Lower lobe of right lung (tissue), 2 donors: Measurements from ENCODE around the gene RFT1. TPM values are rescaled to one million over a fixed set of nuclear protein-coding genes. Genes with fewer than 3 reads are reported as not detected.
"Not testable (repeated sequence)": the region's sequence is repeated elsewhere in the genome, so short reads cannot be mapped to it uniquely, and the experiment has no call there.

ENCODE experiments used
- ATAC-seq, 2 donors: fragments of 200-7000 bp; cut with Tn5 transposase; one replicate each; pipeline ENCODE4 v1.9.1; 2020 to 2022; ENCODE audit warnings: mild to moderate bottlenecking in 2 of 2, moderate library complexity in 2 of 2
- DNase-seq: peaks from one replicate; pipeline ENCODE4 v3.0.0-alpha.2; 2020
- H3K27ac ChIP-seq: fragments of 200-600 bp; one replicate; pipeline ENCODE4 v1.8.0; 2022
- H3K27me3 ChIP-seq: fragments of 200-600 bp; one replicate; pipeline ENCODE4 v1.8.0; 2022; ENCODE audit warnings: low read depth
- H3K36me3 ChIP-seq: fragments of 200-600 bp; one replicate; pipeline ENCODE4 v1.8.0; 2022; ENCODE audit warnings: mild to moderate bottlenecking
- H3K4me1 ChIP-seq: fragments of 200-600 bp; one replicate; pipeline ENCODE4 v1.8.0; 2022
- H3K4me3 ChIP-seq: fragments of 200-600 bp; one replicate; pipeline ENCODE4 v1.8.0; 2022; ENCODE audit warnings: mild to moderate bottlenecking
- H3K9me3 ChIP-seq: fragments of 200-600 bp; one replicate; pipeline ENCODE4 v1.8.0; 2022
- intact Hi-C: fragments of 100-400 bp; cut with DNase I; formaldehyde crosslinking; loops from one replicate; pipeline ENCODE4 v1.11.0; 2022
- total RNA-seq: library from RNA; stranded (reverse); fragmentation: NEBNext Ultra II Directional; extraction: Animal tissue kit (Norgen Biotek cat#: 25700); gene quantifications from one replicate; pipeline ENCODE4 v1.2.1, GENCODE V29; 2021
- TF ChIP-seq, protein P1 (sequence below): fragments of 200-600 bp; IDR thresholded peaks from one replicate; pipeline ENCODE4 v1.8.0; 2022; ENCODE audit warnings: antibody characterized with exemption, mild to moderate bottlenecking
- donor health status: DM: no; HTN: yes; CAD: no; lungs with severe emphysema.

RFT1 gene
- total RNA-seq, 1 donor from 2014 or later = 18.3 TPM

GRCh38 chr3:53153264-53153823 is 23.1 kb upstream of the RFT1 start:
- intact Hi-C loops = no loop called here
- H3K27ac ChIP-seq = no peak overlapping the region
- no peak for ATAC-seq

DNA sequence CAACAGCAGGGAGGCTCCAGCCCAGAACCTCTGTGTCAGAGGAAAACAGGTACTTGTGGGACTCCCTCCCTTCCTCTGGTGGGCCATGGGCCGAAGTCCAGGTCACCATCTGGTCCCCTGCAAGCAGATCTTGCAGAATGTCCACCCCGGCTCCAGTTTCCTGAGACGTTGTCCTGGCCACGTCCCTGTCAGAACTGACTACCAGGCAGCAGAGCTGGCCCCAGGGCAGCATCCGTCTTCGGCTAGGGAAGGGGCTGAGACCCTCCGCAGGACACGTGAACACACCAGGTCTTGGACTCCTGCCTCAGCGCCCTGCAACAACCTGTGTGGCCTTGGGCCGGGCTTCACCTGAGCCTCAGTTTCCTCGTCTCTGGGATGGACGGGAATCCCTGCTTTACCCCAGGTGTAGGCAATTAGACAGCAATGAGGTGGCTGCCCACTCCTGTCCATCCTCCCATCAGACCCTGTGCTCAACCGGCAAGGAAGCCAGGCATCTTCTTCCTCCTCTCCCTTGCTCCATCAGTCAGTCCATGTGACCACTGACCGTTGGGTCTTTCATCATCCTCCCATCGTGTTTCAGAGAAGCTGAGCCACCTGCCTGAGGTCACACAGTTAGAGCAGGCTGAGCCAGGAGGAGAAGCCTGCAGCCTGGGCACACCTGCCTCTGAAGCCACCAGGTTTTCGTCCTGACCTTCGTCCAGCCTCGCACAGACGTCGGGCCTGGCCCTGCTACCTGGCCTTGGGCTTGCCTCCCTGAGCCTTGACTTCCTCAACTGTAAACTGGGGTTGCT is 21.8 kb upstream of the RFT1 start:
- TF ChIP-seq, protein P1, sequence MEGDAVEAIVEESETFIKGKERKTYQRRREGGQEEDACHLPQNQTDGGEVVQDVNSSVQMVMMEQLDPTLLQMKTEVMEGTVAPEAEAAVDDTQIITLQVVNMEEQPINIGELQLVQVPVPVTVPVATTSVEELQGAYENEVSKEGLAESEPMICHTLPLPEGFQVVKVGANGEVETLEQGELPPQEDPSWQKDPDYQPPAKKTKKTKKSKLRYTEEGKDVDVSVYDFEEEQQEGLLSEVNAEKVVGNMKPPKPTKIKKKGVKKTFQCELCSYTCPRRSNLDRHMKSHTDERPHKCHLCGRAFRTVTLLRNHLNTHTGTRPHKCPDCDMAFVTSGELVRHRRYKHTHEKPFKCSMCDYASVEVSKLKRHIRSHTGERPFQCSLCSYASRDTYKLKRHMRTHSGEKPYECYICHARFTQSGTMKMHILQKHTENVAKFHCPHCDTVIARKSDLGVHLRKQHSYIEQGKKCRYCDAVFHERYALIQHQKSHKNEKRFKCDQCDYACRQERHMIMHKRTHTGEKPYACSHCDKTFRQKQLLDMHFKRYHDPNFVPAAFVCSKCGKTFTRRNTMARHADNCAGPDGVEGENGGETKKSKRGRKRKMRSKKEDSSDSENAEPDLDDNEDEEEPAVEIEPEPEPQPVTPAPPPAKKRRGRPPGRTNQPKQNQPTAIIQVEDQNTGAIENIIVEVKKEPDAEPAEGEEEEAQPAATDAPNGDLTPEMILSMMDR = no peak
- Histone ChIP-seq H3K36me3 (no peaks in the 10 kb centered on the region), H3K27ac (no peak overlapping the region), H3K4me3 (no peak overlapping the region), H3K27me3 (peaks cover 11% of the 10 kb centered on the region), H3K4me1 (peaks cover 73% of the 10 kb centered on the region), H3K9me3 (no peaks in the 10 kb centered on the region)
- no peak for ATAC-seq
- intact Hi-C loops = no loop called here
- DNase-seq = peak; percentile 44

More at GRCh38 chr3:53153264-53153823, 23.1 kb upstream of the RFT1 start:
- TF ChIP-seq, protein P1 = no peak
- no peaks in the 10 kb centered on the region for H3K9me3 ChIP-seq
- peak; percentile 10 for DNase-seq
- H3K4me3 ChIP-seq = no peak overlapping the region
- H3K27me3 ChIP-seq = peaks cover 11% of the 10 kb centered on the region
- H3K36me3 ChIP-seq = no peaks in the 10 kb centered on the region
- H3K4me1 ChIP-seq = peaks cover 68% of the 10 kb centered on the region

- peaks cover 11% of the 10 kb centered on the region for H3K27me3 ChIP-seq
- intact Hi-C loops = no loop called here
- peaks cover 73% of the 10 kb centered on the region for H3K4me1 ChIP-seq
- H3K4me3 ChIP-seq = no peak overlapping the region
- no peak for ATAC-seq
- no peaks in the 10 kb centered on the region for H3K9me3 ChIP-seq
- H3K27ac ChIP-seq = peak overlapping the region; percentile 42
- no peaks in the 10 kb centered on the region for H3K36me3 ChIP-seq
- TF ChIP-seq, protein P1 = no peak
- no peak for DNase-seq
Measured at GRCh38 chr3:53151465-53151864, 21.2 kb upstream of the RFT1 start.

DNA sequence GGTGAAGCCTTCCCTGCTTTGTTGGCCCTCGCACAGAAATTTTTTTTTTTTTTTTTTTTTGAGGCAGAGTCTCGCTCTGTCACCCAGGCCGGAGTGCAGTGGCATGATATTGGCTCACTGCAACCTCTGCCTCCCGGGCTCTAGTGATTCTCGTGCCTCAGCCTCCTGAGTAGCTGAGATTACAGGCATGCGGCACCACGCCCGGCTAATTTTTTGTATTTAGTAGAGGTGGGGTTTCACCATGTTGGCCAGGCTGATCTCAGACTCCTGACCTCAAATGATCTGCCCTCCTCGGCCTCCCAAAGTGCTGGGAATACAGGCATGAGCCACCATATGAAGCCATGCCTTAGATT is 20.8 kb upstream of the RFT1 start:
- H3K27me3 ChIP-seq, H3K36me3 ChIP-seq, ATAC-seq, H3K9me3 ChIP-seq, H3K4me3 ChIP-seq, intact Hi-C loops: not testable (repeated sequence)
- Histone ChIP-seq H3K27ac (peak overlapping the region; percentile 42), H3K4me1 (peaks cover 70% of the 10 kb centered on the region)
- peak; percentile 49 for DNase-seq

GRCh38 chr3:53150247-53151085 is 20.2 kb upstream of the RFT1 start:
- H3K4me3 ChIP-seq = no peak overlapping the region
- no peaks in the 10 kb centered on the region for H3K9me3 ChIP-seq
- peaks cover 3% of the 10 kb centered on the region for H3K27me3 ChIP-seq
- DNase-seq (peak; percentile 87), ATAC-seq (peak; percentile 75 to 79)
- peaks cover 65% of the 10 kb centered on the region for H3K4me1 ChIP-seq
- intact Hi-C loops = no loop called here
- peak overlapping the region; percentile 42 for H3K27ac ChIP-seq
- H3K36me3 ChIP-seq = no peaks in the 10 kb centered on the region
- TF ChIP-seq, protein P1 = no peak
